CD1c-positive myeloid dendritic cell (primary cell): ENCODE data around the gene NETO2.
"Not testable (repeated sequence)": the region's sequence is repeated elsewhere in the genome, so short reads cannot be mapped to it uniquely, and the experiment has no call there.

ENCODE experiments used
- DNase-seq: peaks from one replicate; pipeline ENCODE4 v3.0.0-alpha.2; 2016; ENCODE audit errors: extremely low spot score

NETO2 gene

DNA sequence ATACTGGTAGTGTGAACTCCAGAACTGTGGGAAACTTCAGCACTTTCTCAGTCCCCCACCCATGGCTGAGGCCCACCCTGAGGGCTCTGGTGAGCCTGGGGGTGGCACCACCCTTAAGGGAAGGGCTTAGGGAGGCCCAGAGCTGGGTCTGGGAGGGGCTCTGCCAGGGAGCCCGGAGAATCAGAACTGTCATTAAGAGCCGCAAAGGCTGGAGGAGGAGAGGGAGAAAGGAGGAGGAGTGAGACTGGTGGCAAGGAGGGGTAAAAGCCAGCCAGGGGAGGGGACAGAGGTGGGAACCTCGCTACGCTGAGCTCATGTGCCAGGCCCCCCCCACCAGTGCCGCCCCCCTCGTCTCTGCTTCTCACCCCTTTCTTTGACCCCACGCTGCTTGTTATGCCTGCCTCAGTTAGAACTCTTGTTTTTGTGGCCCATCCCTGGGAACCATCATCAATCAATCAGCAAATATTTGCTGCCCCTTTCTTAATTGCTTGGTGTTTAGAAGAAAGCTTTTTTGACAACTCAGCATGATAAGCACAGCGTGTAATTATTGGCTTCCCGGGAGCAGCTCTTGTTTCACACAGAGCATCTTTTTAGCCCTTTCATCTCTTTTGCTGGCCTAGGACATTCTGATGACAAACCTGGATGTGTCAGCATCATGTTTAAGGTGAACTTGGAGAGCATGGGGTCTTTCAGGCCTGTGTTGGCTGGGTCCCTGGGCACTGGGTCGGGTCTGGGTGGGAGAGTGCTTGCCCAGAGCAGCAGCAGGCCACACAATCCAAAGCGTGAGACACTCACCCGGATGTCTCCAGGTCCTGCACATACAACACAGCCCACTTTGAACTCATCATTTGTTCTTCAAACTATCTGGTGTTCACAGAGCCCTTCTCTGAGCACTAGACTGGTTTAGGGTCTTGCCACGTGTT, 77.7 kb downstream of the NETO2 start:
- no peak for DNase-seq

DNA sequence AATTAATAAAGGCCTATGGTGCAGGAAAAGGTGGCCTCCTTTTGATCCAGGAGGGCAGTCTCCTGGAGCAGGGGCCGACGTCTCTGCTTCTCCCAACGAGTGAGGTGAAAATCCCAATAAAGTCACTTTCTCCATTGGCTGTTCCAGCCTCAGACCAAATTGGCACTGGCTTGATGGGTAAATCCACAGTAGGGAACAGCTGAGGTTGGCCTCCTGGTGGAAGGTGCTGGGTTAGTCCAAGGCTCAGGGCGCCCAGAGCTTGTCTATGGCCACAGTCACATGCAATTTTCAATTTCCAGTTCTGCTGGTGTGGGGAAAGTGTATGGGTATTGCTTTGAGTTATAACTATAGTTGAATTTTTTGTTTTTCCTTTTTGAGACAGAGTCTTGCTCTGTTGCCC, 79.0 kb downstream of the NETO2 start:
- DNase-seq: no peak

DNA sequence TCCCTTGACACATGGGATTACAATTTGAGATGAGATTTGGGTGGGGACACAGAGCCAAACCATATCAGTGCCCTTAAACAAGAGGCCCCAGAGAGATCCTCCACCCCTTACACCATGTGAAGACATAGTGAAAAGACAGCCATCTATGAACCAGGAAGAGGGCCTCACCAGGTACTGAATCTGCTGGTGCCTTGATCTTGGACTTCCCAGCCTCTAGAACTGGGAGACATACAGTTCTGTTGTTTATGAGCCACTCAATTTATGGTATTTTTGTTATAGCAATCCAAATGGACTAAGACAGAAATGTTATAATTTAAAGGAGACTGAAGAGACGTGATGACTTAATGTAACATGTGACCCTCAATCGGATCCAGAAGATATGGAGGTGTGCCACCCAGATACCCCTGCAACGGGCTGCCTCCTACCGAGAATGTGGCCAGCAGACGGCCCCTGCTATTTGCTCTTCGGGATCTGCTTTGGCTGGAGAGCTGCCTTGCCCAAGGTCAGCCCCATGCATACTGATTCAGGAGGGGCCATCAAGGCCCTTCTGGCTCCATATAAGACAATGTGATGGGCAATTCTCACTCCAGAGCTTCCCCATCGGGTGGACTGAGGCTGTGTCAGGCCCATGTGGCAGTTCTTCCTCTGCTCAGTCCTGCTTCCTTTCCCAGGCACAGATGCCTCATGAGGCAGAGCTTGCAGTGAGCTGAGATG, 80.6 kb downstream of the NETO2 start:
- DNase-seq: no peak

DNA sequence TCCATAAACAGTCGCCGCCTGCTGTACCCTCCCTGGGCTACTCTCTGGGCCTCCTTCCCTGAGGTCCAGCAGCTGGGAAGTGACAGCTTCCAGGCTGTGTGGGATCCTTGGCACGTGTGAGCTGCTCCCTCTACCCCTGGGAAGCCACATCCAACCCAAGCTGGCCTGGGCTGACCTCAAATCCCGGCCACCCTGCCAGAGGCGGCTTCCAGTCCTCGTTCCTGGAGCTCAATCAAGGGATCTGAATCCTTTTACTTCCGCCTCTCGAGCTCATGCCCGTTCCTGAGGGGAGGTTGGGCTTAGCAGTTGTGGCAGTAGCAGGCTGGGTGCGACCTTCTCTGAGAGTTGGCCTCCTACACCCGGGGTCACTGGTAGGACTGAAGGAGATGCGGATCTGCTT, 82.5 kb downstream of the NETO2 start:
- no peak for DNase-seq

DNA sequence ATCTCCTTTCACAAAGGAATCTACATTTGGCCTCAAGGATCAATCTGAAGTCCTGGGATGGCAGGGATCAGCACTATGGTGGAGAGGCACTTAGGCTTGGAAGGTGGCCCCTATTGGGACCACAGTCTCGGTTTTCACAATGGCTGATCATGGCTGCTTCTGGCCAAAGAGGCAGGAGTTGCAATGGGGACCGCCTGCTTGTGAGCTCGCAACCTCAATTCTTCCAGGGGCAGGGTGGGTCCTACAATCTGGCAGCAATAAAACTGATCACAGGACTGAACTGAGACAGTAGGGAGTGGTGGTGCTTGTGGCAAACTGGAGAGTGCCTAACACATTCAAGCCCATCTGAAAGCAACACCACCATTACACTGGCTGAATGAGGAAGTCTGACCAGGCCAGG, 83.1 kb downstream of the NETO2 start:
- DNase-seq: no peak

DNA sequence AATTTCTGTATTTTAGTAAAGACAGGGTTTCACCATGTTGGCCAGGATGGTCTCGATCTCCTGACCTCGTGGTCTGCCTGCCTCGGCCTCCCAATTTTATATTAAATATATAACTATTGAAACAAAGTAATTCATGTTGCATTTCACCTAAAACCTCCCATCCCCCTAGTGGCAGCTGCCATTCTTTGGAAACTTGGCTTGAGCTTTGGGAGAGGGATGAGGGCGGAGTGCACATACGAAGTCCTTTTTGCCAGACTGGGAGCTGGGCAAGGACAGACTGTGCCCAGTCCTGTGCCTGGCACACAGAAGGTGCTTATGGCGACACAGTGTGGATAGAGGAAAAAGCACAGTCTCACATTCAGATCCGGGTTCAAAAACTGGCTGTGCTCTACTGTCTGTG, 83.8 kb downstream of the NETO2 start:
- DNase-seq: no peak

DNA sequence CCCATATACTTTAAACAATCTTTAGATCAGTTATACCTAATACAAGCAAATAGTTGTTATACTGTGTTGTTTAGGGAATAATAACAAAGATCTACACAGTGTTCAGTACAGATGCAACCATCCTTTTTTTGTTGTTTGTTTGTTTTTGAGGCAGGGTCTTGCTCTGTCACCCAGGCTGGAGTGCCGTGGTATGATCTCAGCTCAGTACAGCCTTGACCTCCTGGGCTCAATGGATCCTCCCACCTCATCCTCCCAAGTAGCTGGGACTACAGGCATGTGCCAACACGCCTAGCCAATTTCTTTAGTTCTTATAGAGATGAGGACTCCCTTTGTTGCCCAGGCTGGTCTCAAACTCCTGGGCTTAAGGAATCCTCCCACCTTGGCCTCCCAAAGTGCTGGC, 84.6 kb downstream of the NETO2 start:
- DNase-seq: not testable (repeated sequence)

DNA sequence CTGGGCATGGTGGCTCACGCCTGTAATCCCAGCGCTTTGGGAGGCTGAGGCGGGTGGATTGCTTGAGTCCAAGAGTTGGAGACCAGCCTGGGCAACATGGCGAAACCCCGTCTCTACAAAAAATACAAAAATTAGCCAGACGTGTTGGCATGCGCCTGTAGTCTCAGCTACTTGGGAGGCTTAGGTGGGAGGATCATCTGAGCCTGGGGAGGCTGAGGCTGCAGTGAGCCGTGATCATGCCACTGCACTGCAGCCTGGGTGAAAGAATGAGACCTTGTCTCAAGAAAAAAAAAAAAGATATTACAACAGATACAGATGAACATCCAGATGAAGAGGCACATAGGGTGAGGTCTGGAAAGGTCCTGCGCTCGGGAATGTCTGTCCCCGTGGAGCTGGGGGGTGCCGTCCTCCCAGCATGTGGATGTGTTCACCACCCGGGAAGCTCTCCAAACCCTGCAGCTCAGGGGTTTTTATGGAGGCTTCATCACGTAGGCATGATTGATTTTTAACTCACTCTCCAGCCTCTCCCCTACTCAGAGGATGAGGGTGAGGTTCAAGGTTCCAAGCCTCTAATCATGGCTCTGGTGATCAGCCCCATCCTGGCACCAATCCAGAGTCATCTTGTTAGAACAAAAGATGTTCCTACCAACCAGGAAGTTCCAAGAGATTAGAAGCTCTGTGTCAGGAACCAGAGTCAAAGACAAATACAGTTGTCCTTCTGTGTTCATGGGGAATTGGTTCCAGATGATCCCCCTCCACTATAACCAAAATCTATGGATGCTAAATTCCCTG, 85.3 kb downstream of the NETO2 start:
- no peak for DNase-seq

DNA sequence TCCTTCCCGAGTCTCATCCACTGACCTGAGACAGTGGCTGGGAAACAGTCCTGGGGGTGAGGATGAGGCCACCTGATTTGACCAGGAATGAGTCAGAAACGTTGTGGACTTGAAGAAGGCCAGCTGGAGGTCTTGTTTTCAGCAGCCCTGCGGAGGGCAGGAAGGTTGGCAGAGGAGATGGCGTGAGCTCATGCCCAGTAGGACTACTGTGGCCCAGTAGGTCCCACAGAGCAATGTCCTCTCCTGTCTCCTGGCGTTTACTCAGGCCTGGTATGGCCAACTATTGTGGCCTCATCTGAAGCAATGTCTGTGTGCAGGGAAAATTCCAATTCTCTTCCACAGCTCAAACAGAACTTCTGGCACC, 86.1 kb downstream of the NETO2 start:
- no peak for DNase-seq

DNA sequence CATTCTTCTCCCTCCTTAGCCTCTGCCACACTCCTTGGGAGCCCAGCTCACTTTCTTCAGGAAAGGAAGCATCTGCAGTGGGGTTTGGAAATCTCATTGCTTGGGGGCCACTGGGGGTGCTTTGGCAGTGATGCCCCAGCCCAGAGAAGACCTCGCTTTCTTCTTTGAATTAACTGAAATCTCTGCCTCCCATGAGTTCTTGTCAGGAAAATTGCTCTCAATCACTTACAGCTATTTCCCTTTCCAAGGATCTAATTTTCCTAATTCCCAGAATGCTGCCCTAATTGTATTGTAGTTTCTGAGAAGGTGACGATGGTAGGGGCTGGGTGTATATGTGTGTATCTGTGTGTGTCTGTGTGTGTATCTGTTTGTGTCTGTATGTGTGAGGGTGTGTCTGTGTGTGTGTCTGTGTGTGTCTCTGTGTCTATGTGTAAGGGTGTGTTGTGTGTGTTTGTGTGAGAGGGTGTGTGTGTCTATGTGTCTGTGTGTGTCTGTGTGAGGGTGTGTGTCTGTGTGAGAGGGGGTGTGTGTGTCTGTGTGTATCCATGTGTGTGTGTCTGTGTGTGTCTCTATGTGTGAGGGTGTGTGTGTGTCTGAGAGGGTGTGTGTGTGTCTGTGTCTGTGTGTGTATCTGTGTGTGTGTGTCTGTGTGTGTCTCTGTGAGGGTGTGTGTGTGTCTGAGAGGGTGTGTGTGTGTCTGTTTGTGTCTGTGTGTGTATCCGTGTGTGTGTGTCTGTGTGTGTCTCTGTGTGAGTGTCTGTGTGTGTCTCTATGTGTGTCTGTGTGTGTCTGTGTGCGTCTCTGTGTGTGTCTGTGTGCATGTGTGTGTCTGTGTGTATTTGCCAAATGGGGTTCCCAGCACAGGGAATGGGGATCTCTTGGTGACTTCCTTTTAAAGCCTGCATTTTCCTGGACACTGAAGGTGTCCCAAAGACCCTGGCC, 86.8 kb downstream of the NETO2 start:
- DNase-seq: no peak

DNA sequence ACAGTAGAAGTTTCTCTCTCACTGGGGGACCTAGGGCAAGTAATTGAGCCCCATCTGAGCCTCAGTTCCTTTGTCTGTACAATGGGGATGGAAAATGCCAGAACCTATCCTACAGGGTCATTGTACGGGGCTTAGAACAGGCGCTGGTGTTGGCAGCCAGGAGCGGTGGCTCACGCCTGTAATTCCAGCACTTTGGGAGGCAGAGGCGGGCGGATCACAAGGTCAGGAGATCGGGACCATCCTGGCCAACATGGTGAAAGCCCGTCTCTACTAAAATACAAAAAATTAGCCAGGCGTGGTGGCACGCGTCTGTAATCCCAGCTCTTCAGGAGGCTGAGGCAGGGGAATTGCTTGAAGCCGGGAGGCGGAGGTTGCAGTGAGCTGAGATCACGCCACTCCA, 87.7 kb downstream of the NETO2 start:
- DNase-seq: not testable (repeated sequence)

DNA sequence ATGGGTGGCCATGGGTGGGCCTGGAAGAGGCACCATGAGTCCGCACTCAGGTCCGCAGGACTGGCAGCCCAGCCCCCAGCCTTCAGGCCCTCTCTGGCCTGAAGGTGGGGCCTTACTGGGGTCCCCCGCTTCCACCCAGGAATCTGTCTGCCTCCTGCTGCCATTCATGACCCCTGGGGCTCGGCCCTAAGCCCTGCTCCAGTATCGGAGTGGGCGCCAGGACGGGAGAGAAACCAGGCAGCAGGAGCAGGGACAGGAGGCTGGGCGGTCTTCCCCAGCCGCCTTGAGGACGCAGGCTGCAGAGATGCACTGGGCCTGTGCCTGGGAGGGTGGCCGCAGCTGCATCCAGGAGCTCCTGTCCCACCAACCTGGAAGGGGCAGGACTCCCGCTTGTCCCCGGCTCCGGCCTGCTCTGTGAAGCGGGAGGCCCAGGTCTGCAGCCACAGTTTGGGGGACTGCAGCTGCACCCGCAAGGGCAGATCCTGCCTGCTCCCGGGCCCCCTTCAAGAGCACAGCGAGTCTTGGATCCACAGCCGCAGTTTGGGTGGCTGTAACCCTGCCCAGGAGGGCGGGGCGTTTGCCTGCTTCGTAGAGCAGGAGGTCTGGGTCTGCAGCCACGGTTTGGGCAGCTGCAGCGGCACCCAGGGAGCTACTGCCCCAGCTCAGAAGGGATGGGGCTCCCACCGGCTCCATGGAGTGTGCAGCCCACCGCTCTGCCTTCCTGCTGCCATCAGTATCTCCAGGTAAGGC, 88.4 kb downstream of the NETO2 start:
- no peak for DNase-seq

DNA sequence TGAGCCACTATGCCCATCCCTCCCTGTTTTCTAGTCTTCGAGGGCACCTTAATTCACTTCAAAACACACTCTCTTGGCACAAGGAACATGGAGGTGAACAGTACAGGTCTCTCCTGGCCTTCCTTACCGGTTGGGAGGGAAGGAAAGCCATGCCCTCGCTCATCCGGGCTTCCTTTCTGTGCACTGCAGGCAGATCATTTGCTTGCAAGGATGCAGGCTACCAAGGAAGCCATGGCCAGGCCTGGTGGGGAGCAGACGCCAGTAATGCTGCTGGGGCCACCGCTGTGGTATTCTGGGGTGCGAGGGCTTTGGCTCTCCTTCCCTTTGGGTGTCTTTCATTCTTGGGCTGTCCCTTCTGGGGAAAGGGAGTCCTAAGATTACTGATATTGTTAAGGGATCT, 89.4 kb downstream of the NETO2 start:
- no peak for DNase-seq

DNA sequence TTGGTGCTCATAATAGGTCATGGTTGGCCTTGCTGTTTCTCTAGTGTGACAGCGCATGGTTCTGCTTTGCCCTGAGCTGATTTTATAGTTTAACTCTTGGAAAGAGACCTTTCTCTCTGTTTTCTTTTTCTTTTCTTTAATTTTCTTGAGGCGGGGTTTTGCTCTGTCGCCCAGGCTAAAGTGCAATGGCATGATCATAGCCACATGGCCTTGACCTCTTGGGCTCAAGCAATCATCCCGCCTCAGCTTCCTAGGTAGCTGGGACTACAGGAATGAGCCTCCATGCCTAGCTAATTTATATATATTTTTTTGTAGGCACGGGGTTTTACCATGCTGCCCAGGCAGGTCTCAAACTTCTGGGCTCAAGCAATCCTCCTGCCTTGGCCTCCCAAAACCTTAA, 89.8 kb downstream of the NETO2 start:
- DNase-seq: no peak

DNA sequence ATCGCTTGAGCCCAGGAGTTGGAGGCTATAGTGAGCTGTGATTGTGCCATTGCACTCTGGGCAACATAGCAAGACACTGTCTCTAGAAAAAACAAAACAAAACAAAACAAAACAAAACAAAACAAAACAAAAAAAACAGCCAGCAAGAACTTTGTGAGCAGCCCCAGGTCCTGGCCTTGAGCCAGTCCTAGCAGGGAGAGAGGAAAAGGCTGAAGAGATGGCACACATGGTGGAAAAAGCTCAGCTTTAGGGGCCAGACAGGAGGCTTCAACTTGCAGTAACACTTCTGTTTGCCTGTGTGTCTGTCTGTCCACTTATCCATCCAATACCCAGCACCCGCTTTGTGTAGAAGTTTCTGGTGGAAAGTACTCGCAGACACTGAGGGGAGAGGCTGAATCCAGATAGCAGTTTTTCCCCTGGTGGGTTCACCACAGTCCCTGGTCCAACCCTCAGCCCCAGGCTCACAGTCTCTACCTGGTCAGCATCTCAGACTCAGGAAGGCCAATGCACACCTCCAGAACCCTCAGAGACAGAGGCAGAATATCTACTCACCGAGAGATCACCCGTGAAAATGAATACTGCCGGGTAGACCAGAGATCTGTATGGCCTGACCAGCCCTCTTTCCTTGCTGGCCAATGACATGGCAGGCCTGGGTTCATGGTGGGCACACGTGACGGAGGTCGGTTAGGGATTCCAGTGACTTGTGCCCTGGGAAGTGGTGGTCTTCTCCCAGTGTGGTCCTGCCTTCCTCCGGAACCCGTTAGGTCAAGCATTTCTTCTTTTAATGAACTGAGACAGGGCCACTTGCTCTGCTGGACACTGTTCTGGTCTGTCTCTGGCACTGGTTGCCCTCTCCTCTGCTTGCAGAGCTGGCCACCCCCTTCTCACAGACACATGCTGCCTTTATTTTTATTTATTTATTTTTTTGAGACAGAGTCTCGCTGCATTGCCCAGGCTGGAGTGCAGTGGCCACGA, 90.8 kb downstream of the NETO2 start:
- no peak for DNase-seq

DNA sequence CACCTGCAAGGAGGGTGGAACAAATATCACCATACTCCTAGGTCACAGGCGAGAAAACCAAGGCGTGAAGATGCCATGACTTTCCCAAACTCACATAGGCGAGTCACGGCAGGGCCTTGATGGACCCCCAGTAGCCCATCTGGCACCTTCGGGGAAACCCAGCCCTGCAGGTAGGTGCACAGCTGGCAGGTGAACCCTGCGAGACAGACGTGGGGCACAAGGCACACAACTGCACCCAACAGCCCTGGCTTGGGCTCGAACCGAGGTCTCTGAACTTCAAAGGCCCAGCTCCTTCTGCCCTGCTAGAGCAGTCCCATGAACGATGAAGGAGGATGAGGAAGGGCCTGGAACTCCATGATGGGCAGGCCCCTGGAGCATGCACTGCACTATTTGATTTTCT, 92.7 kb downstream of the NETO2 start:
- no peak for DNase-seq

DNA sequence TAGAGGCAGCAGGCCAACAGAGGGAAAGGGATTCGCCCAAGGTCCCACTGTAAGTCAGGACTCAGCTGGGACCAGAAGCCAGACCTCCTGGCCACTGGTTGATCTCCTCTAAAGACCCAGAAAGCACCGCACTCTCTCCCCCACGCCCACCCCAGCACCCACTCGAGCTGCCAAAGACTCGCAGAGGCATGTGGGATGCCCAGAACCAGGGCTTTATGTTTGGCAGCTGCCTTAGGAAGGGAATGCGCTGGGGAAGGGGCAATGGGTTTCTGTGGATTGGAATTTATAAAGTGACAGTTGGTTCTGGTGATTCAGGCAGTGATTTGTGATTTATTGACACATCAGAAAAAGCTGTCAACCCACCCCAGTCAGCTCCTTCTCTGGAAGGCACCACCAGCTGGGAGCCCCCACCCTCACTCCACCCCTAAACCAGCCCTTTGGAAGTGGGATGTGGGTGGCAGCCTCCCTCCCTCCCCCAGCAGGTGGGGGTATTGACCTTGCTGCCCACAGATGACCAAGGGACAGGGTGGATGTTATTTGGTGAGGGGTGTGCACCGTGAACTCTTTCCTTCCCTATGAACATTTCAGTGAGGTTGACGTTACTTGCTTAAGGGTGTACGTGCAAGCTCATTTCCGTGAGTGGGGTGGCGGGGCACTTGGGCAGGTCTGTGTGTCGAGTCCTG, 93.7 kb downstream of the NETO2 start:
- no peak for DNase-seq

DNA sequence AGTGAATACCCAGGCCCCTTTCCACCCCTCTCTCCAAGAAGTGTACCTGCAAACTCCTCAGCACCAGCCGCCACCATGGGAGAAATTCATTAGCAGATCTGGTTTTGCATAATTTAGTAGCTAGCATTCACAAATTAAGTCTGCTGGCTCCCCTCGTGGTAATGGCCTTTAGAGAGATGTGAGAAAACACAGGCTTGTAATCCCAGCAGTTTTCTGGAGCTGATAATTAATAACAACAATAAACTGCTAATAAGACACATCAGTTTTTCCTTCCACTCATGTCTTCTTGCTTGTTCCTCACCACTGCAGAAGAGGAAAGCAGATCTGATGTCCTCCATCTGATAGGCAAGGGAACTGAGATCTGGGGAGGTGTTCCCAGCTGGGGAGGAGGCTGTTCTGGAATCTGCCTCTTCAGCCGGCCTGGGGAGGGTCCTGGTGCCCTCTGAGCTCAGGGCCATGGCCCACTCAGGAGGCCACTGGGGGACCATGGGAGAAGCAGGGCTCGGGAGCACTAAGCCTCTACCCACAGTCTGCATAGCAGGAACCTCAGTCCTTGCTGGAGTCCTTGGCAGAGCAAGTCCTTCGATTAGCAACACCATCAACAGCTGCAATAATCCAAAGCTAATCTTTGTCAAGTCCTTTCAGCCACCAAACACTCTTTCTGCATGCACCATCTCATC, 96.1 kb downstream of the NETO2 start:
- no peak for DNase-seq
